Naive B cell (primary cell): Measurements from ENCODE around the gene SENP2. TPM values are rescaled to one million over a fixed set of nuclear protein-coding genes. Genes with fewer than 3 reads are reported as not detected.
"Not testable (repeated sequence)": the region's sequence is repeated elsewhere in the genome, so short reads cannot be mapped to it uniquely, and the experiment has no call there.

Source experiments
- ATAC-seq, 2 donors: fragments of 150-1000 bp; cut with Tn5 transposase; 2 replicates each; pipeline ENCODE4 v1.10.0; 2021; ENCODE audit warnings: low read depth in 2 of 2, mild to moderate bottlenecking in 2 of 2, moderate library complexity in 2 of 2
- DNase-seq: peaks from one replicate; pipeline ENCODE4 v3.0.0; 2022
- H3K27ac Mint-ChIP-seq, 6 donors: one replicate each; pipeline ENCODE4 v1.8.0; 2020 to 2022; ENCODE audit warnings: mild to moderate bottlenecking in 6 of 6, mixed read lengths in 6 of 6, moderate library complexity in 5 of 6, inconsistent platforms in 2 of 6
- H3K27me3 Mint-ChIP-seq, 3 donors: one replicate each; pipeline ENCODE4 v1.8.0; 2021 to 2022; ENCODE audit warnings: mixed read lengths in 3 of 3, mild to moderate bottlenecking in 1 of 3
- H3K36me3 Mint-ChIP-seq, 2 donors: one replicate each; pipeline ENCODE4 v1.8.0; 2020 to 2022; ENCODE audit warnings: mixed read lengths in 2 of 2, inconsistent platforms in 1 of 2, mild to moderate bottlenecking in 1 of 2
- H3K4me1 Mint-ChIP-seq, 3 donors: one replicate each; pipeline ENCODE4 v1.8.0; 2020 to 2022; ENCODE audit warnings: mixed read lengths in 3 of 3, inconsistent platforms in 1 of 3, mild to moderate bottlenecking in 1 of 3, moderate library complexity in 1 of 3
- H3K4me3 Mint-ChIP-seq, 8 donors: one replicate each; pipeline ENCODE4 v1.8.0; 2020 to 2022; ENCODE audit warnings: mild to moderate bottlenecking in 8 of 8, mixed read lengths in 8 of 8, moderate library complexity in 8 of 8, inconsistent platforms in 2 of 8
- H3K9me3 Mint-ChIP-seq, 7 donors: one replicate each; pipeline ENCODE4 v1.8.0; 2020 to 2022; ENCODE audit warnings: mixed read lengths in 7 of 7, mild to moderate bottlenecking in 5 of 7, inconsistent platforms in 2 of 7, moderate library complexity in 1 of 7
- polyA plus RNA-seq, 6 donors: library from polyadenylated mRNA; unstranded; fragments of 300-500 nt; fragmentation: Illumina TruSeq; gene quantifications; one replicate each; pipeline ENCODE4 v1.2.3, GENCODE V29; 2021; ENCODE audit warnings: low read depth in 6 of 6

The SENP2 gene
- polyA plus RNA-seq, 6 donors from 2014 or later = 19.7 to 36.7 (median 28.0) TPM

DNA sequence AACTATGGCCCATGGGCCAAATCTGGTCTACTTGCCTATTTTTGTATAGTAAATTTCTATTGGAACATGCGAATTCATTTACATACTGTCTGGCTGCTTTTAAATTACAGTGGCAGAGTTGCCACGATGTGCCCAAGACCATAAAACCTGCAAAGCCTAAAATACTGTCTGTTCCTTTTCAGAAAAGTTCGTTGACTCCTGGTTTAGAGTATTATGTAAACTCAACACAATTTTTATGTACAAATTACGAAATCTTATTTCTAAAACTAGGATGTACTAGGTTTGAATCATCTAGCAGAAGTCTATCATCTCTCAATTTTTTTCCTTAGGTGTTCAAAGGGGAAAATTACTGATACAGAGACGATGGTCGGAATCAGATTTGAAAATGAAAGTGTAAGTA lies 26.9 kb downstream of the SENP2 start:
- ATAC-seq (no peak), DNase-seq (no peak)
- H3K36me3 Mint-ChIP-seq = peaks cover 29 to 38% of the 10 kb centered on the region in 2 donors
- no peaks in the 10 kb centered on the region for H3K27me3 Mint-ChIP-seq
- no peak overlapping the region for H3K27ac Mint-ChIP-seq
- H3K9me3 Mint-ChIP-seq = no peaks in the 10 kb centered on the region
- H3K4me3 Mint-ChIP-seq = no peak overlapping the region
- H3K4me1 Mint-ChIP-seq = no peaks in the 10 kb centered on the region

DNA sequence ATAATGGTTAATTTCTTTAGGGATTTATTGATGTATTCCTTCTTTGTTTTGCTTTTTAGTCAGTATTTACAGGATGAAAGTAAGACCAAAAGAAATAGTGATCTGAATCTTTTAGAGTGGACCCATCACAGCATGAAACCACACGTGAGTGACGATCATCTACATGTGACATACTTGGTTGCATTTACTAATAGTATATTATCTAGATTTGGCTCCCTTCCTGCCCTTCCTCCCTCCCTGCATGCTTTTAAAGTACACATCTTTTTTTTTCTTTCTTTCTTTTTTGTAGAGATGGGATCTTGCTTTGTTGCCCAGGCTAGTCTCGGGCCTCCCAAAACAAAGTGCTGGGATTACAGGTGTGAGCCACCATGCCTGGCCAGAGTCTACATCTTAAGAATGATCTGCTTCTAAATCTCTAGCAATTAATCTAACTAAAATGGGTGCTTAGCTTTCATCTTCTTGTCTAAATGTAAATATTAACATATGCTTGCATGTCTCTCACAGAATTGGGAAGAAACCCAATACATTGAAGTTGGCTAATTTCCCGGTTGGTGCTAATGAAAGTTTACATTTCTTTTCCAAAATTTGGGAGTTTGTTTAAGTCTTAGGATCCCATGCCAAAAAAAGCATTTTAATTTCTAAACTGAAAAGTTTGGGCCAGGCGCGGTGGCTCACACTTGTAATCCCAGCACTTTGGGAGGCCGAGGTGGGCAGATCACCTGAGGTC lies 38.0 kb downstream of the SENP2 start:
- H3K4me1 Mint-ChIP-seq = no peaks in the 10 kb centered on the region
- peaks cover 0 to 10% of the 10 kb centered on the region in 2 donors for H3K36me3 Mint-ChIP-seq
- ATAC-seq = peak; percentile 41 to 53
- DNase-seq = no peak
- no peaks in the 10 kb centered on the region for H3K27me3 Mint-ChIP-seq
- H3K4me3 Mint-ChIP-seq = peak overlapping the region in 1 of 8 donors; percentile 9
- no peaks in the 10 kb centered on the region for H3K9me3 Mint-ChIP-seq
- peak overlapping the region; percentile 10 to 78 (median 60) for H3K27ac Mint-ChIP-seq

- no peak overlapping the region for H3K4me3 Mint-ChIP-seq
- H3K27me3 Mint-ChIP-seq = no peaks in the 10 kb centered on the region
- H3K27ac Mint-ChIP-seq = no peak overlapping the region
- ATAC-seq (no peak), DNase-seq (no peak)
- H3K9me3 Mint-ChIP-seq = no peaks in the 10 kb centered on the region
- no peaks in the 10 kb centered on the region for H3K4me1 Mint-ChIP-seq
- H3K36me3 Mint-ChIP-seq = peaks cover 6 to 8% of the 10 kb centered on the region in 2 donors
Observed at GRCh38 chr3:185625784-185626183, 39.7 kb downstream of the SENP2 start.

GRCh38 chr3:185629554-185630181 lies 43.6 kb downstream of the SENP2 start:
- DNase-seq = no peak
- no peaks in the 10 kb centered on the region for H3K9me3 Mint-ChIP-seq
- peak overlapping the region in 3 of 6 donors; percentile 39 to 79 (median 70) for H3K27ac Mint-ChIP-seq
- no peaks in the 10 kb centered on the region for H3K27me3 Mint-ChIP-seq
- H3K4me3 Mint-ChIP-seq = no peak overlapping the region
- no peaks in the 10 kb centered on the region for H3K4me1 Mint-ChIP-seq
- no peak for ATAC-seq
- H3K36me3 Mint-ChIP-seq = peaks cover 4 to 6% of the 10 kb centered on the region in 2 donors

- H3K4me3 Mint-ChIP-seq = peak overlapping the region in 1 of 8 donors; percentile 54
- H3K36me3 Mint-ChIP-seq = peaks cover 0 to 6% of the 10 kb centered on the region in 2 donors
- no peaks in the 10 kb centered on the region for H3K27me3 Mint-ChIP-seq
- ATAC-seq = no peak
- DNase-seq = no peak
- no peaks in the 10 kb centered on the region for H3K4me1 Mint-ChIP-seq
- no peaks in the 10 kb centered on the region for H3K9me3 Mint-ChIP-seq
- peak overlapping the region in 5 of 6 donors; percentile 39 to 79 (median 66) for H3K27ac Mint-ChIP-seq
Observed at GRCh38 chr3:185630182-185630622, 44.1 kb downstream of the SENP2 start.

DNA sequence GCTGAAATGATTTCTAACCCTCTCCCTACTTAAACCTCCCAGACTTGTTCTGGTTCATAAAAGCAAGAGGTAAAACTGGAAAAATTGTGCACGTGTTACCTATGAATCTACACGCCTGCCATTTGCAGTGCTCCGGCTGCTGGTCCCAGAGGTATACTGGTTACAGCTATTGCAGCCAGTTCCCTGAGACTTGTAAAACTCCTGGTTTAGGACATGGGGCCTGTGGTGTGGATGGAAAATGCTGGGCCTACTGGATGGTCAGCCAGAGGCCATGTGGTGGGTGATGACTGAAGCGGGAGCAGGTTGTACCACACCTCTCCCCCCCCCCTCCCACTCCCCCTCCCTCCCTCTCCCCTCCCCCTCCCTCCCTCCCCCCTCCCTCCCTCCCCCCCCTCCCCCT lies 45.0 kb downstream of the SENP2 start:
- ATAC-seq = no peak
- Mint-ChIP-seq H3K4me3 (no peak overlapping the region), H3K9me3 (no peaks in the 10 kb centered on the region), H3K27ac (no peak overlapping the region), H3K36me3 (peaks cover 0 to 6% of the 10 kb centered on the region in 2 donors), H3K27me3 (no peaks in the 10 kb centered on the region), H3K4me1 (no peaks in the 10 kb centered on the region)
- DNase-seq = no peak

- ATAC-seq = no peak
- Mint-ChIP-seq H3K9me3 (no peaks in the 10 kb centered on the region), H3K36me3 (peaks cover 0 to 6% of the 10 kb centered on the region in 2 donors), H3K4me1 (no peaks in the 10 kb centered on the region), H3K4me3 (no peak overlapping the region), H3K27ac (peak overlapping the region in 3 of 6 donors; percentile 19 to 72 (median 59)), H3K27me3 (no peaks in the 10 kb centered on the region)
- no peak for DNase-seq
Observed at GRCh38 chr3:185631508-185632206, 45.6 kb downstream of the SENP2 start.

GRCh38 chr3:185632996-185633395 lies 46.9 kb downstream of the SENP2 start:
- H3K4me1 Mint-ChIP-seq = no peaks in the 10 kb centered on the region
- H3K27ac Mint-ChIP-seq = peak overlapping the region in 3 of 6 donors; percentile 6 to 41 (median 9)
- no peaks in the 10 kb centered on the region for H3K27me3 Mint-ChIP-seq
- H3K36me3 Mint-ChIP-seq = peaks cover 0 to 6% of the 10 kb centered on the region in 2 donors
- ATAC-seq (no peak), DNase-seq (no peak)
- H3K4me3 Mint-ChIP-seq = no peak overlapping the region
- peaks cover 0 to 2% (median 0%) of the 10 kb centered on the region in 7 donors for H3K9me3 Mint-ChIP-seq

GRCh38 chr3:185637388-185637787 lies 51.3 kb downstream of the SENP2 start:
- no peak overlapping the region for H3K4me3 Mint-ChIP-seq
- no peaks in the 10 kb centered on the region for H3K36me3 Mint-ChIP-seq
- no peaks in the 10 kb centered on the region for H3K27me3 Mint-ChIP-seq
- no peaks in the 10 kb centered on the region for H3K4me1 Mint-ChIP-seq
- H3K9me3 Mint-ChIP-seq = peaks cover 0 to 2% (median 0%) of the 10 kb centered on the region in 7 donors
- DNase-seq (no peak), ATAC-seq (no peak)
- no peak overlapping the region for H3K27ac Mint-ChIP-seq

DNA sequence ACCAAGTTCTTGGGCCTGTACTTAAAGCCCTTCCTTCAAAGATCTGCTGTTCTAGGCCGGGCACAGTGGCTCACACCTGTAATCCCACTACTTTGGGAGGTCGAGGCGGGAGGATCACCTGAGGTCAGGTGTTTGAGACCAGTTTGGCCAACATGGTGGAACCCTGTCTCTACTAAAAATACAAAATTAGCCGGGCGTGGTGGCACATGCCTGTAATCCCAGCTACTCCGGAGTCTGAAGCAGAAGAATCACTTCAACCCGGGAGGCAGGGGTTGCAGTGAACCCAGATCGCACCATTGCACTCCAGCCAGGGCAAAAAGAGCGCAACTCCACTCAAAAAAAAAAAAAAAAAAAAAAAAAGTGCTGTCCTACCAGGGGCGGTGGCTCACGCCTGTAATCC lies 52.6 kb downstream of the SENP2 start:
- H3K4me1 Mint-ChIP-seq, H3K9me3 Mint-ChIP-seq, H3K27me3 Mint-ChIP-seq, ATAC-seq, H3K4me3 Mint-ChIP-seq, DNase-seq, H3K36me3 Mint-ChIP-seq: not testable (repeated sequence)
- peak overlapping the region in 1 of 6 donors; percentile 28 for H3K27ac Mint-ChIP-seq

DNA sequence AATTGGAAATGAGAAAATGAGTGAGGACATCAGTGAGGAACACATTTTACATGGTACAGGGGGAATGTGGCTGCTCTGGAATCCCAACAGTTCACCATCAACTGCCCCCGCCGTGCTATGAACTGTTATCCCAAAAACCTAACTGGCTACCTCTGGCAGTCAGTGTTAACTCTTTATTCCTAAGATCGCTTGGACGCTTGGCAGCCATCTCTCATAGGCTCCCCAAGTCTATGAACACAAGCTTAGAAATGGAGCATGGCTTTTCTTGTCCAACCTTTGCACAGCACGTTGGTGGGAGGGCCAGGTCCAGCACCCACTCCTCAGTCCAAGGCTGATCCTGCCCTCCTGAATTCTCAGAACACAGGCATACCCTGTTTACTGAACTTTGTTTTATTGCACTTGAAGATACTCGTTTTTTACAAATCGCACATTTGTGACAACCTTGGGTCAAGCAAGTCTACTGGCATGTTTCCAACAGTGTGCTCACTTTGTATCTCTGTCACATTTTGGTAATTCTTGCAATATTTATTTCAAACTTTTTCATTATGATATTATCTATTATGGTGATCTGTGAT lies 53.6 kb downstream of the SENP2 start:
- DNase-seq = no peak
- Mint-ChIP-seq H3K27me3 (no peaks in the 10 kb centered on the region), H3K4me3 (no peak overlapping the region), H3K4me1 (peaks cover 0 to 2% (median 0%) of the 10 kb centered on the region in 3 donors), H3K9me3 (peaks cover 0 to 2% (median 0%) of the 10 kb centered on the region in 7 donors), H3K36me3 (no peaks in the 10 kb centered on the region), H3K27ac (no peak overlapping the region)
- no peak for ATAC-seq

DNA sequence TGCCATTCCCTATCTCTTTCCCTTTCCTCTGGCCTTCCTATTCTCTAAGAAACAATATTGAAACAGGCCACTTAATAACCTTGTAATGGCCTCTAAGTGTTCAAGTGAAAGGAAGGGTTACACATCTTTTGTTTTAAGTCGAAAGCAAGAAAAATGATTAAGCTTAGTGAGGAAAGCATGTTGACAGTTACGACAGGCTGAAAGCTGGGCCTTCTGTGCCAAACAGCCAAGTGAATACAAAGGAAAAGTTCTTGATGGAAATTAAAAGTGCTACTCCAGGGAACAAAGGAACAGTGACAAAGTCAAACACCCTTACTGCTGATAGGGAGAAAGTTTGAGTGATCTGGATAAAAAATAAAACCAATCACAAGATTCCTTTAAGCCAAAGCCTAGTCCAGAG lies 54.2 kb downstream of the SENP2 start:
- H3K9me3 Mint-ChIP-seq = peaks cover 0 to 2% (median 0%) of the 10 kb centered on the region in 7 donors
- no peaks in the 10 kb centered on the region for H3K27me3 Mint-ChIP-seq
- DNase-seq = no peak
- H3K4me3 Mint-ChIP-seq = no peak overlapping the region
- ATAC-seq = no peak
- peaks cover 0 to 2% (median 0%) of the 10 kb centered on the region in 3 donors for H3K4me1 Mint-ChIP-seq
- no peaks in the 10 kb centered on the region for H3K36me3 Mint-ChIP-seq
- H3K27ac Mint-ChIP-seq = no peak overlapping the region

GRCh38 chr3:185645191-185645590 lies 59.1 kb downstream of the SENP2 start:
- H3K4me1 Mint-ChIP-seq = peaks cover 16 to 23% (median 20%) of the 10 kb centered on the region in 3 donors
- DNase-seq, ATAC-seq, H3K4me3 Mint-ChIP-seq, H3K27ac Mint-ChIP-seq, H3K27me3 Mint-ChIP-seq, H3K36me3 Mint-ChIP-seq, H3K9me3 Mint-ChIP-seq: not testable (repeated sequence)
